Muscle of arm (tissue), 12 donors: ENCODE data around the gene LAMC1. TPM values are rescaled to one million over a fixed set of nuclear protein-coding genes. Genes with fewer than 3 reads are reported as not detected.

Experiments
- DNase-seq: peaks from one replicate; pipeline ENCODE4 v3.0.0-alpha.2; 2013
- polyA plus RNA-seq, 12 donors: library from polyadenylated mRNA; unstranded; fragments of 120-200 nt; gene quantifications; one replicate each; pipeline ENCODE4 v1.2.1, GENCODE V29; 2013; ENCODE audit not compliant: insufficient read length in 12 of 12

Gene LAMC1
- polyA plus RNA-seq, 12 donors = 105 to 460 (median 317) TPM

DNA sequence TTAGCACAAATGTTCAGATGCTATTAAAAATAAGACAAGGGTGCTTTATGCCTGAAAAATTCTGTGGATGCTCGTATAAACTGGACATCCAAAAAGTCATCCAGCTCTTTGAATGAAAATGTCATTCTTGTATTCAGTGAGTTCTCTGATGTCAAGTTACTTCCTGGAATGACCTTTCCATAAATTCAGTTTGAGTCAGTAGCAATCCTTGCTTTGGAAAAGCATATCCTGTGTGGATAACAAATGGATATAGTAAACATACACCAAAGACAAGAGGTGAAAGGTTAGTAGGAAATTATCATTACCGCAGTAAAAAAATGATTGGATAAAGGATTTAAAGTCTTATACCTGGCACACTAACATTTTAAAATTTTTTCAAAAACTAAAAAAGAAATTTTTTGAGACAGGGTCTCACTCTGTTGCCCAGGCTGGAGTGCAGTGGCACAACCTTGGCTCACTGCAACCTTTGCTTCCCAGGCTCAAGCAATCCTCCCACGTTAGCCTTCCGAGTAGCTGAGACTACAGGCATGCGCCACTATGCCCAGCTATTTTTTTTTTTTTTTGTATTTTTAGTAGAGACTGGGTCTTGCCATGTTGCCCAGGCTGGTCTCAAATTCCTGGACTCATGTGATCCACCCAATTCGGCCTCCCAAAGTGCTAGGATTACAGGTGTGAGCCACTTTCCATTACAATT is 10.8 kb upstream of the LAMC1 start:
- DNase-seq = no peak

DNA sequence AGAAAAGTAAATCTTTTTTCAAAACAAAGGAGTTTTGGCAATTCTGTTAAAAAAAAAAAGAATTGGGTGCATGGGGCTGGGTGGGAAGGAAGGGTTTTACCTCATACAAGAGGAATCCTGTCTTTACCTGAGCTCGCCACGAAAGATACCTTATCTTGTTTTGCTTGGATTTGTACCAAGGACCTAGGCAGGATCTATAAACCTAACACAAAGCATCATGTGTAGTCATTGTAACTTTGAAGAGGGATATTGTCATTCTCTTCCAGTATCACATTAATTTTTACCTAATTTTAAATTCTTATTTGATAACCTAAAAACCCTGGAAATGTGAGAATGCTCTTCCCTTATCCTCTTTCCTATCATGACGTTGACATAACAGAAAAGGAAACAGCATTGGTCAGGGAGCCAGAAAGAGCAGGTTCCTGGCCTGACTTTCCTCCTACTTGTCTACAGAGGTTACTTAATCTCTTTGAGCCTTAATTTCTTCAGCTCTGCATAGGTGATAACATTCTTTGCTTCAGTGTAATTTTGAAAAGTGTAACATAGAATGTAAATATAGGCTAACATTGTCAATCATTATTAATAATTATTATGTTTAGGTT is 4.0 kb upstream of the LAMC1 start:
- DNase-seq = no peak

DNA sequence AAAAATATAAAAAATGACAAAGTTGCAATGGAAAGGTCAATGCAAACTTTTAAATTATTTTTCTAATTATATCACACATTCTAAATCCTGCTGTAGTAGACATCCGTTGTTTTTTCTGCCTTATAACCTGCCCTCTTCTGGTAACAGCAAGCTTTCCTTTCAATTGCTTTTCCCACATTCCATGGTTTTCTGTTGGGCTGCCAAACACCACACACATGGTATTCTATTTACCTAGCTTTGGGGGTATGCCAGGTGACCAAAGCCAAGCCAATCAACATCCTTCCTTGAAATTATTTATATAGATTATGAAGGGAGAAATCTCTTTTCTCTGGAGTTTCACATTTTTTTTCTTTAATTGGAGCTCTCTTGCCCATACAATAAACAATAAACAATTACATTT is 3.4 kb upstream of the LAMC1 start:
- no peak for DNase-seq

DNA sequence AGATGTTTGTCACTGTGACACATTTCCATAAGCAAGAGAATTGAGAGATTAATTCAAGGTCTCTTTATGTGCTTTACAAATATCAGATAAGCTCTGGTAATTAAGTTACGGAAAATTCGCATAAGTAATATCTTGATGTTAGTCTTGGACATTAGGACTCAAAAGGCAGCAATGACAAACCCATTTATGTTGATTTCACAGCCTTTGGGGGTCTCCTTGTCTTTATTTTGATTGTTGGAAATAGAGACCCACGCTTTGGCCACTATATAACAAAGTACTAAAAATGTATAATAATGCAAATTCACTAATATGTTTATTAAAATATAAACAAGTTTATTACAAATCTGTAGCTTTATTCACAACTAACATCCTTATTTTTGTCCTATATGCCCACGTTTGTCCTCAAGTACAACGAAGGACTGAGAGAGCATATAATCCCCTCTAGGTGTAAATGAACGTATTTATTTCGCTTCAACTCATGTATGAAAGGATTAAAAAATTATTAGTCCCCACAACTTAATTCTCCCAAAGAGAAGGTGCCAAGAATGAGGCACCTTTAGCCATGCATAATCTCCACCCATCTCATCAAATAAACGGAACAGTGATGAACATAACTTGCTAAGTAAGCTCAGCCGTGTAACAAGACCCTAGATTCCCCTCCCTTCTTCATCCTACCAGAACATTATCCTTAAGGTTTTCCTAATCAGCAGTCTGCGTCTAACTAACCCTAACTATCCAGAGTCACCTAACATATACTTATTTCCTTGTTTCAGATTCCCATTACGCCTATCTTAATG is 1.6 kb upstream of the LAMC1 start:
- DNase-seq = no peak

DNA sequence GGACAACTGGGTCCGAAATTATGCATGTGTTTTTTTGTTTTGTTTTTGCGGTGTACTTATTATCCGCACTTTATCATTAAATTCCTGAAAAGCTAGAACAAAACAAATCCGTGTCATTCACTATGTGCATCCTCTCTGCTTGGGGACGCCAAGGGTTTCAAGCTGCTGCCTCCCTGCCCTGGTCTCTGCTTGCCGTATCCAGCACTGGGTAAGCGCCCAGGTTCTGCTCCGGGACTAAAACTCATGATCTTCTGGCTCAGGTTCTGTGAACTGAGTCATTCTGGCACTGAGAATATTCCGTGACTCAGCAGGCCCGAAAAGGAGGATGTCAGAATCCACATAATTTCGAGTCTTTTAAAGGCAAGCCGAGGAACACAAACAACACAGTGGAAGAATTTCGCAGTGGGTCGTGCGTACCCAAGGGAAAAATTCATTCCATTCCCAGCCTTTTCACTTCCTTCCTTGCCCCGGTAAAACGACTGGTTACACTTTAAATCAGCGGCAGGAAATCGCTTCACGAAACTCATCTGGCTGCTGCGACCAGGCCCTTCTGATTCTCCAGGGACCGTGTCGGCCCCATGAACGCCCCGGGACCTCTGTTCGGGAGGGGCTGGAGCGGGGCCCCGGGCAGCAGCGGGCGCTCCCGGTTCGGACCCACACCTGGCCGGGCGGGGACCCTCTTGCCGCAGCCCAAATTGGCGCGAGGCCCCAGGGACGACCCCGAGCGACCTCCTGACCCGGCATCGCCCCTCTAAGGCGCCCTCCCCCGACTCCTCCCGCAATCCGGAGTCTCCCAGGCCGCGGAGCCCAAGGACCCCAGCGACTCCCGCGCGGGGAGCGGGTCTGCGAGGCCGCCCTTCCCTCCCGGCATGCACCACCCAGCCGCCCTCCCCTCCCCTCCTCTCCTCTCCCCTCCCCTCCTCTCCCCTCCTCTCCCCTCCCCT is 746 bp upstream of the LAMC1 start:
- peak; percentile 96 for DNase-seq

DNA sequence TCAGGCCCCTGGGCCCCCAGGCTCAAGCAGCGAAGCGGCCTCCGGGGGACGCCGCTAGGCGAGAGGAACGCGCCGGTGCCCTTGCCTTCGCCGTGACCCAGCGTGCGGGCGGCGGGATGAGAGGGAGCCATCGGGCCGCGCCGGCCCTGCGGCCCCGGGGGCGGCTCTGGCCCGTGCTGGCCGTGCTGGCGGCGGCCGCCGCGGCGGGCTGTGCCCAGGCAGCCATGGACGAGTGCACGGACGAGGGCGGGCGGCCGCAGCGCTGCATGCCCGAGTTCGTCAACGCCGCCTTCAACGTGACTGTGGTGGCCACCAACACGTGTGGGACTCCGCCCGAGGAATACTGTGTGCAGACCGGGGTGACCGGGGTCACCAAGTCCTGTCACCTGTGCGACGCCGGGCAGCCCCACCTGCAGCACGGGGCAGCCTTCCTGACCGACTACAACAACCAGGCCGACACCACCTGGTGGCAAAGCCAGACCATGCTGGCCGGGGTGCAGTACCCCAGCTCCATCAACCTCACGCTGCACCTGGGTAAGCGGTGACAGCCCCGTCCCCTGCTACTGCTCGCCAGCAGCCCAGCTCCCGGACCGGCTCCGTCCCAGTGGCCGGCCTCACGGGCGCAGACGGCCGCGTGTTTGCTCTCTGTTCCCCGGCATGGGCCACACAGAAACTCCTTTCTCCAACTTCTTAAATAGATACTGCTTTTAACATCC is 539 bp downstream of the LAMC1 start:
- DNase-seq = peak; percentile 52

DNA sequence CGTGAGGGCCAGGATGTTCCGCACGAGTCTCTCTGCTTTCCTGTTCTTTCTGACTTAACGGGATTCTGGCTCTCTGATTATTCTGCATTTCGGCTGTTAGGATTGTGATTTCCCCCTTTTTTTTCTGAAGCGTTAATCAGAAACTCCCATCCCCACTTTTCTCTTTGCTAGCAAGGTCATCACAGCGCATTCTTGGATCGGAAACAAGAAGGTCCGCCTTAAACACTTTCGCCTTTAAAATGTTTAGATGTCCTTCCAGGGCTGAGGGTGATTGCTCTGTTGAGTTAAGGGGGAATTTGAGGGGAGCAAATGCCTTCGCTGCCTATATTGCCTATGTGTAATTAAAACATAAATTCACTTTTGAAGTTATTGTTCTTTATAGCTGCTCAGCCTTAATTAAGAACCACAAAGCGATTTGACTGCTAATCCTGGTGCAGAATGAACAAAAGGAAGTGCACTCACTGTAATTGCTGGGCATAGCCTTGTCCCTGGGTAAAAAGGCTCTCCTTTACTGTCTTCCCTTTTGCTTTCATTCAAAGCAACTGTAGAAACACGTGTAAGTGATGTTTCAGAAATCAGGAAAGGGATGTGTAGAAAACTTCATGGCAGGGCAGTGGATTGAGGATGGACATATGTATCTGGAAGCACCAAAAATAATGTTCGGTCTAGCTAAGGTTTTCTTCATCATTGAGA is 1.2 kb downstream of the LAMC1 start:
- DNase-seq = no peak

DNA sequence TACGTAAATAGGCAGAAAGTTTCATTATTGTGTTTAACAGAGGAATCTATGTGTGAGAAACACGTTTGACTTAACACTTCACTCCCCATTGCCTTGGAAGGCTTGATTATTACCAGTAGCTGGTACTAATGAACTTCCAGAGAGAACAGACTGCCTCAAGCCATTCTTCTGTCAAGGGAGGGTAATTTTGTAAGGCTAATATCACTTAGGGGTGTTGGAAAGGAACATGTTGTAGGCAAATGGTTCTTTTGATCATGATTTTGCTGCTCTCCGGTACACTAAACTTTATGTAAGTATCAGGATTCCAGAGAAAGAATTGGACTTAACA is 1.8 kb downstream of the LAMC1 start:
- no peak for DNase-seq

DNA sequence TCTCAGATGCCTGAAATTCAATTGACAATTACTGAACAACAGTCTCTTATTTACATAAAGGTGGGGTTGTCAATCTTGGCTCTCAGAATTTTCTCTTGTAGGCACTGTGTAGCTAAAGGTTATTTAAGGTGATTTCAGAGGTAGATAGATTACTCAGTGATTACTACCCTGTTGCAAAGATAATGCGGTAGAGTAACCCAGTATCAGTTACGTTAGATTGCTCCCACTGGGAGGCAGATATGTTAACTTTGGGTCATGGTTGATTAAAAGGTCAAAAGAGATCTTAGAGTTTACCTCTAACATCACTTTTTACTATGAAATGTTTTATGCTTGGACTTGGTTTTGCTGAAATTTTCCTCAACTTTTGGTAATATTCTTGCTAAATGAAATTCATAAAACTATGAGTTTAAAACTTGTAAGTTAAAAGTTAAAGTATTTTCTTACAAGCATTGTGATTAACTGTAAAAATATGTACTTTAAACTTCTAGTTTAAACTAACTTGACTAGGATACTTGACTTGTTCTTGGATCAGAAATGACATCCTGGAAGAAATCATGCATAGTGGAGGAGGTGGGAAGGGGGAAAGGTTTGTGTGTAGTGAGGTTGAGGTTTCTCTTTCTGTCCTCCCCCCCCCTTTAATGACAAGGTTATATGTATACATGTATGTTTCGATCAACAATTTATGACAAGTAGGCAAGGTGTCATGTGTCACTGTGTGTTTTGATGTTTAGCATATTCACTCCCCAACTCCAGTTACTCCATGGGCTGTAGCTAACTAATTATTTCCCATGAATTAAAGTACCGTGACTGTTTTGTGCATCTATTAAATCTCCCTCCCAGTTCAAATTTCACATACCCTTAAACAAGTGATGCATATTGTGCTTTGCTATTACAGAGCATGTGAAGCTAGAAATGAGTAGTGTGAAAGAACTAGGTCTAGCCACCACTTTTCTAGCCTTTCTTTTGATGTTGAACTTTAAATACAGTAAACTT is 2.9 kb downstream of the LAMC1 start:
- no peak for DNase-seq

DNA sequence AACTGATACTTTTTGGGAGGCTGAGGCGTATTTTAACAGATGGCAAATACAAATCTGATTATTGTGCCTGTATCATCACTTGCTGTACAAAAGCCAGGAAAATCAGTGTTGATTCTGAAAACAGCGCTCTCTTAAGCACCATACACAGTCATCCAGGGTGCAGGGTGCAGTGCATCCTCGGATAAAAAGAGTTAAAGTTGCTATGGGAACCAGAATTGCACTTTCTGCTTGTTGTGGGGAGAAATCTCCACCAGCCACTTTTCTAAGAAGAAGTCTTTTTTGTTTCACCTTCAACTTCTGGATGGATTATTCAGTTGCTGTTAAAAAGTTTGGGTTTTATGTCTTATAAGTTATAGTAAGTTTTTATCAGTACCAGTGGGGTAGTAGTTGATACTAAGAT is 3.8 kb downstream of the LAMC1 start:
- DNase-seq = no peak

DNA sequence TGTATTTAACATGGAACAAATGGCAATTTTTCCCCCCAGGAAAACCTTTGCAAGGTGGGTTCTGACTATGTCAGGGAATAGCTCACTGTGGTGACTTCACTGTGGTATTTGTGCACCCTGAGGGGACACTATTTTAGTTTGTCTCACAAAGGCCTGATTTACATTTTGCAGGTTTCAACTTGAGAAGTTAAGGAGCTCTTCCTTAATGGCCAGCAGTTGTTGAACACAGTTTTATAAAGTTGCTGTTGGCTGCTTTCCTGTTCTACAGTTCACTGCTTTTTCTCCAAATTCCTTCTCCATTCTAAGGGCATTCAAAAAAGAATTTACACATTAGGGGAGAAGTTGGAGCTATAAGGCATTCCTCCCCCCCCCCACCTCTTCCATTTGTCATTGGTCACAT is 4.6 kb downstream of the LAMC1 start:
- no peak for DNase-seq

DNA sequence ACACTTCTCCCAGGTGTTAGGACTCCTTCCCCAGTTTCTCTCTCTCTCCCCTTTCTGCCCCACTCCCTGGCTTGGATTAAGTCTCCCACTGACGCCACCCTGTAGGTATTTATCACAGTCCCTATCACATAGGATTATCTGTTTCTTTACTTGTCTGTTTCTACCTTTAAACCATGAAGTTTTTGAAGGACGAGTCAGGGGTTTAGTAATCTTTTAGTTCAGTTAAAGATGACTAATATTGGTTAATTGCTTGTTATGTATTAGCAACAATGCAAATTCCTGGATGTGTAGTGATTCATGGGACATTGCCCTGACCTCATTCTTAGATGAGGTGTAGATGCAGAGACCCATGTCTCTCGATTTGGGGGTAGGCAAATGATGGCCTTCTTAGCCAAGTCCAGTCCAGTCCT is 6.4 kb downstream of the LAMC1 start:
- no peak for DNase-seq

DNA sequence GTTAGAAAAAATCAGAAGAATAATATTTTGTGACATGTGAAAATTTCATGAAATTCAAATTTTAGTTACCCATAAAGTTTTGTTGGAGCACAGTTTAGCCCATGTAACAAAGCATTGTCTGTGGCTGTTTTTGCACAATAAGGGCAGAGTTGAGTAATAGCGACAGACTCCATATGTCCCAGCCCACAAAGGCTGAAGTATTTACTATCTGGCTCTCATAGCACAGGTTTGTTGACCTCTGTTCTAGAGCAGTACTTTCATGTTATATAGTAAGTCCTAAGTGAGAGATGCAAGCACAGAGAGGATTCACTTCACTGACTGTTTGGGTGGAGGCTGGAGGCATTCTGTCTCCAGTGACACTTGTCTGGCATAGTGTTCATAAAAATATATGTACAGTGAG is 6.8 kb downstream of the LAMC1 start:
- no peak for DNase-seq

DNA sequence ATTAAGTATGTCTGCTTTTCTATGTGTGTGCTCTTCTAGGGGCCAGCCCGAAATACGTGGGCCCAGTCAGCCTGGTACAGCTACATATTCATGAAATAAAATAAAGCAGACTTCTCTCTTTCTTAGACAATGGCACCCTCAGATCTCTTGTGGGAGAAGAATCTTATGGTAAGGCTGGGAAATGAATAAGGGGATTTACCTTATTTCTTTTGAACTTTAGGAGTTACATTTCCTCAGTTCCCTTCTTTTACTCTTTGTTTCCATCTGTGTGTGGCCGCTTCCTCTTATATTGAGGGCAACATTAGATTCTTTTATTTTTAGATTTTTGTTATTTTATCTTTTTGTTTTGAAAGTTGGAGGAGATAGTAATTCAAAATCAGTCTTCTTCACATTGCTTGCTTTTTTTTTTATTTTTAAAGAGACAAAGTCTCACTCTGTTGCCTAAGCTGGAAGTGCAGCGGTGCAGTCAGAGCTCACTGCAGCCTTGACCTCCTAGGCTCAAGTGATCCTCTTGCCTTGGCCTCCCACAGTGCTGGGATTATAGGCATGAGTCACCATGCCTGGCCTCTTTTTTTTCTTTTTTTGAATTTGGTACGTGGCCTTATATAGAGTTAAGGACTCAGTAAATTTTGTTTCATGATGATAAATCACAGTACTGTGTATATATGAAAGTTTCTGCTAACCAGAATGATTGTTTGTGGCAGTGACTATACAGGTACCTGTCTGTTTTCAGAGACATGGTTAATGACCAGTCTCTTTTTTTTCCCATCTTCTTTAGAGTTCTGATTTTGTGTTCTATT is 9.1 kb downstream of the LAMC1 start:
- DNase-seq = no peak

DNA sequence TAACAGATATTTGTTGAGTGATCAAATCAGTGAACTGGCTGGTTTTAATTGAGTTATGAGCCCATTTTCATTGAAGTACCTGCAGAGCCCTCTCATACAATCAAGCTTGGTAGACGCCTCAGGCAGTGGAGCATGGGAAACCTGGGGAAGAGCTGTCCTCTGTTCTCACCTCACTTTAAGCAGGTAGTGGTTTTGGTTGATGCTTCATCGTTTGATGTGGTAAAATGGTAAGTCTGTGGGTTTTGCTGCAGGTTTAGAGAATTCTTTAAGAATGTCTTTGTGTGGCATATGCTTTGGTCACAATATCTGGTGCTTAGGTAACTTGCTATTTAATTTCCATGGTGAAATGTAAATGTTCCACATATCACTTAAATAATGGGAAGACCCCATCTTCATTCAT is 10.0 kb downstream of the LAMC1 start:
- DNase-seq = no peak

DNA sequence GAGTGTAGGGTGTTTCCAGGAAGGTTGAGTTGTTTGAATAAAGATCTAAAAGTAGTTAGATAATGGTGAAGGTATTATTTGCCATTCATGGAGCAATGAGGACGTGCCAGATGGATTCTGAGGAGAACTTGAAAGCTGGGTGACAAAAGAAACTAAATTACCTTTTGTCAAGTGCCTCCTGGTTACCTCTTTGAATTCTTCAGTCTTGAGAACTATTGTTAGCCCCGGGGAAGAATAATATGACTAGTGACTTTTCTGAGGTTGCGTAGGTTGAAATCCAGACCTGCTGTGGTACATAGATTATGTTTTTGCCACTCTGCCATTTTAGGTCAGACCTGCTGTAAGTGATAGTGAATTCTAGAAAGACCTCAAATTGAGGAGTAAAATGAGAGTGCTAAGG is 11.5 kb downstream of the LAMC1 start:
- no peak for DNase-seq

DNA sequence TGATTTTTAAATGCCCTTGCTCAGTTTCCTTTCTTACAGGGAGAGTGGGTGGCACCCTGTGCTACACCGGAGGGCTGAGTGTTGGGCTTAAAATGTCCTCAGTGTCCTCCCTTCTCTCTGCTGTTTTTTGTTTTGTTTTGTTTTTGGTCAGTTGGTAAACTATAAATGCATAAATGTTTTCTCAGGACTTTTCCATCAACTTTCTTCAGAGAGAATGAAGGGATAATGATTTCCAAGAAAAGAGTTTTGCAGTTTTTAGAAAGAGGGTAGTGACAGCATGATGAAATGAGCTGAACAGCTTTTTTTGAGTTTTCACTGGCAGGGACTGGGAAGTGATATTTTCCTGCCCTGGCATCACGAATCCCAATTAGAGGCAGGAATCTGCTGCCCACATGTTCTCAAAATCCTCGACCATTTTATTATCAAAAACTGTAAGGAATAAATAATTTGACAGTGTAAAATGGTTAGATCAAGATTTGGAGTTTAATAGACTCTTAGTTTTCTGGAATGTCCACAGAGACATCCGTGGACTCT is 15.2 kb downstream of the LAMC1 start:
- DNase-seq = no peak

DNA sequence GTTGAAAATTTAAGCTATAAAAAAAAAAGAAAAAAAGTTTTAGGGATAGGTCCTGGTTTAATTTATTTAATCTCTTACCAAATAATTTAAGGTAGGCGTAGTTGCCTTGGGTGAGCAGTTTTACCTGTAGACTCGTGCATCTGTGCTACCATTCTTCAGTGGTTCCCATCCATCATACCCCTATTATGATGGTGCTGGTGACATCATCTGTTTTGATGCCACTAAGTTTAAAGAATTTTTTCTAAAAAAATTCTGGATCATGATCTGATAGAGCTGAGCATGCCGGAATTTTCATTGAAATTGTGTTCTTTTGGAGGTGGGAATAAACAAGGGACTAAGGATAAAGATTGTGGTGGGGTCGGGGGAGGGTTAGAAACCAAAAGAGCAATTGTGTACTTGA is 15.7 kb downstream of the LAMC1 start:
- DNase-seq = no peak
